Right lobe of liver (tissue), 4 donors: Measurements from ENCODE around the gene NSMF.

Experiments
- POLR2A ChIP-seq: fragments of 450-650 bp; IDR thresholded peaks from one replicate; pipeline ENCODE4 v1.6.1; 2017; ENCODE audit warnings: antibody characterized with exemption, mild to moderate bottlenecking
- TF ChIP-seq, protein P1 (sequence below), 4 donors: fragments of 200-600 bp in 3 of 4; fragments of 450-650 bp in 1 of 4; IDR thresholded peaks; one replicate each; pipeline versions ENCODE4 v1.5.1 to v1.8.0; 2016 to 2022; ENCODE audit warnings: antibody characterized with exemption in 4 of 4, mild to moderate bottlenecking in 2 of 4
- donor health status: DM: no; HTN: no; CAD: no.
- donor health status: DM: no; HTN: no; CAD: no.
- donor health status: DM: no; HTN: yes; CAD: no.

DNA sequence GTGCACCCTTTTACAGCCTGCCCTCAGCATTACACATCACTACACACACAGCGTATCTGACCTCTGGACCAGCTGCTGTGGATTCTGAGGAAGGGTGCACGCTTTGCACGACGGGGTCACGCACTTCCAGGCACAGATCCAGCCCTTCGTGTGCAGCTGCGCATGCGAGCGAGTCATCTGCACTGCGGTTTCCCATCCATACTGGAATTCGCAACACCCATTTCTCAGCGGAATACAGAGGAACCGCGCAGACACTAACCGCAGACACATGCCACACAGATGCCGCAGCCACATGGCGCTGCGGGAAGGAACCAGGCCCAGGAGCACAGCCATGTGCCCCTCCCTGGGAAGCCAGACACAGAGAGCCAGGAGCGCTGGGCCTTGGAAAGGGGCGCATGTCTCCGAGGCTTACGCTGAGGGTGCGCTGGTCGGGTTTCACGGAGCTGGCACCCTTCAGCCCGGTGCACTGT, 47.6 kb upstream of the NSMF start:
- TF ChIP-seq, protein P1, sequence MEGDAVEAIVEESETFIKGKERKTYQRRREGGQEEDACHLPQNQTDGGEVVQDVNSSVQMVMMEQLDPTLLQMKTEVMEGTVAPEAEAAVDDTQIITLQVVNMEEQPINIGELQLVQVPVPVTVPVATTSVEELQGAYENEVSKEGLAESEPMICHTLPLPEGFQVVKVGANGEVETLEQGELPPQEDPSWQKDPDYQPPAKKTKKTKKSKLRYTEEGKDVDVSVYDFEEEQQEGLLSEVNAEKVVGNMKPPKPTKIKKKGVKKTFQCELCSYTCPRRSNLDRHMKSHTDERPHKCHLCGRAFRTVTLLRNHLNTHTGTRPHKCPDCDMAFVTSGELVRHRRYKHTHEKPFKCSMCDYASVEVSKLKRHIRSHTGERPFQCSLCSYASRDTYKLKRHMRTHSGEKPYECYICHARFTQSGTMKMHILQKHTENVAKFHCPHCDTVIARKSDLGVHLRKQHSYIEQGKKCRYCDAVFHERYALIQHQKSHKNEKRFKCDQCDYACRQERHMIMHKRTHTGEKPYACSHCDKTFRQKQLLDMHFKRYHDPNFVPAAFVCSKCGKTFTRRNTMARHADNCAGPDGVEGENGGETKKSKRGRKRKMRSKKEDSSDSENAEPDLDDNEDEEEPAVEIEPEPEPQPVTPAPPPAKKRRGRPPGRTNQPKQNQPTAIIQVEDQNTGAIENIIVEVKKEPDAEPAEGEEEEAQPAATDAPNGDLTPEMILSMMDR (IDR thresholded peaks at IDR 0.05): no peak
- TF ChIP-seq POLR2A: no peak
